ENCODE results near the gene ATG2A.

DNA sequence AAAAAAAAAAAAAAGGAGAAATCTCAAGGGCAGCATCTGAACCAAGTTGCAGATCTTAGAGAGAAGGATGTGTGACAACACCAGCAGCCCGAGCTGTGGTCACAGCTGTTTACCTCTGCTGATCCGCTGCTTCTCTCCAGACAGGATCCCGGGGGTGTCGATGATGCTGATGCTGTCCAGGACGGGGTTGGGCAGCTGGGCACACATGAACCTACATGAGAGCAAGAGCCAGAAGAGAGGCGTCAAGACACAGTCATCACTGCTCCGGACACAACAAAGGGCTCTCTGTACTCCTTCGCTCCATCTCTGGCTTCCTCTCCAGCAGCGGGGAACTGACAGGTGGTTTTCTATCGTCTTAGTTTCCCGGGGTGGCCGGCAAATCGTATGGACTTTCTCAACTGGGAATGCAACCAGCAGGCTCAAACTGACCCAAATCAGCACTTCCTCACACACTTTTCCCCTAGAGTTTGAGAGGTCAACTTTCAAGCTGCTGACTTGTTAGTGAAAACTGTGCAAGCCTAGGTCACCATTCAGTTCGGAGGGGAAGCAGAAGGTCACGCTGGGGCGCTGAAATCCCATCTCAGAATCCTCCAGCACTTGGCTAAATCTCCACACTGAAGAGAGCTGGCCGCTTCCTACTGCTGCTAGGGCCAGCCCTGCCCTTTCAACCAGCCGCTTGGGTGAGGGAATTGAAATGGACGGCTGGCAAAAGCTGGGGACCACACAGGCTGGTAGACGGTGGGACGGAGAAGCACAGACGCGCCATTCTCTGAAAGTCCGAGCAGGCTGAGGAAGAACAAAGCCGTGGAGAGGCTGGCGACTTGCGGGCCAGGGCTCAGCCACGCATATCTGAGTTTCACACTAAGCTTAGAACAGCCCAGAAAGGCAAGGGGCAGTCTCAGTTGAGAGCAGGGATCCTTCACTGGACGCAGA, 42.4 kb downstream of the ATG2A start:
- TF ChIP-seq, protein P1, sequence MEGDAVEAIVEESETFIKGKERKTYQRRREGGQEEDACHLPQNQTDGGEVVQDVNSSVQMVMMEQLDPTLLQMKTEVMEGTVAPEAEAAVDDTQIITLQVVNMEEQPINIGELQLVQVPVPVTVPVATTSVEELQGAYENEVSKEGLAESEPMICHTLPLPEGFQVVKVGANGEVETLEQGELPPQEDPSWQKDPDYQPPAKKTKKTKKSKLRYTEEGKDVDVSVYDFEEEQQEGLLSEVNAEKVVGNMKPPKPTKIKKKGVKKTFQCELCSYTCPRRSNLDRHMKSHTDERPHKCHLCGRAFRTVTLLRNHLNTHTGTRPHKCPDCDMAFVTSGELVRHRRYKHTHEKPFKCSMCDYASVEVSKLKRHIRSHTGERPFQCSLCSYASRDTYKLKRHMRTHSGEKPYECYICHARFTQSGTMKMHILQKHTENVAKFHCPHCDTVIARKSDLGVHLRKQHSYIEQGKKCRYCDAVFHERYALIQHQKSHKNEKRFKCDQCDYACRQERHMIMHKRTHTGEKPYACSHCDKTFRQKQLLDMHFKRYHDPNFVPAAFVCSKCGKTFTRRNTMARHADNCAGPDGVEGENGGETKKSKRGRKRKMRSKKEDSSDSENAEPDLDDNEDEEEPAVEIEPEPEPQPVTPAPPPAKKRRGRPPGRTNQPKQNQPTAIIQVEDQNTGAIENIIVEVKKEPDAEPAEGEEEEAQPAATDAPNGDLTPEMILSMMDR (IDR thresholded peaks at IDR 0.05), result no peak
- TF ChIP-seq POLR2A (IDR thresholded peaks at IDR 0.05), result no peak

All from stomach (tissue), 4 donors.